Amniotic stem cell (primary cell): ENCODE measurements around the gene ASTN2.

ENCODE experiments used
- DNase-seq: peaks from one replicate; lab custom pipeline; 2025; lab: John Stamatoyannopoulos, UW

The ASTN2 gene

DNA sequence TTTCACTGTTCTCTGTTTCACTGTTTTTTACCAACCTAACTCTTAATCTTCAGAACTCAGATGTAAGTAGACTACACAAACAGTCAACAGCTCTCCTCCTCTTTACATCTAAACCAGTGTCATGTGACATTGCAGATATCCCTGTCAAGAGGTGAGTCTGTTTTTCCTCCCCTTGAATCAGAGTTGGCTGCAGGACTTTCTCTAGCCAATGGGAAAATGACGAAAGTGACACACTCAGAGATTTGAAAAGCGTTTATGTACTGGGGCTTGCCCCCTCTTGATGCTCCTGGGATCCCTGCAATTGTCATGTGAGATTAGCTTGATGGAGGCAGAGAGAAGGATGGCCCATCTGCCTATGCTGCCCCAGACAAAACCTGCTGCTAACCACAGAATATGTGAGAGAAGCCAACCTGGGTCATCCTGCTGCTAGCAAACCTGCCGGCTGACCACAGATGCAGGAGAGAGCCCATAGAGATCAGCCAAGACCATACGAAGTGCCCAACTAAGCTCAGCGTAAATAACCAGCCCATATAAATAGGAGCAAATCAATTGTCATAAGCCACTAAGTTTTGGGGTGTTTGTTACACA is 111.1 kb downstream of the ASTN2 start:
- no peak for DNase-seq

DNA sequence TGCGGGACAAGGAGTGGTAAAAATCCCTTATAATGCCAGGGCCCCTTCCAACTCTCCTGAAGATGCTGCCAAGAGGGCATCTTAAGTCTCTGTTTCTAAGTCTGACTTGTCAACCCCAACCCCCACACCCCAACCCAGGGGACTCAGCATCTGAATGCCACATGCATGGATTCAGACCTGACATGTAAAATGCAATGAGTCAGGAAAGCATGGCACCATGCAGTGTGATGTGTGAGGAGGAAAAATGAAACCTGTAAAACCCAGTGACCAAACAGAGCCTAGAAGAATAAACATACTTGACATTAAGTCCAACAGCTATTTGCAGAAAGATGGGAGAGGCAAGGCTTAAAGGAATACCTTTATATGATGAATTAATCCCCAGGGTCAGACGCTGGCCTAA is 112.4 kb downstream of the ASTN2 start:
- DNase-seq: no peak

DNA sequence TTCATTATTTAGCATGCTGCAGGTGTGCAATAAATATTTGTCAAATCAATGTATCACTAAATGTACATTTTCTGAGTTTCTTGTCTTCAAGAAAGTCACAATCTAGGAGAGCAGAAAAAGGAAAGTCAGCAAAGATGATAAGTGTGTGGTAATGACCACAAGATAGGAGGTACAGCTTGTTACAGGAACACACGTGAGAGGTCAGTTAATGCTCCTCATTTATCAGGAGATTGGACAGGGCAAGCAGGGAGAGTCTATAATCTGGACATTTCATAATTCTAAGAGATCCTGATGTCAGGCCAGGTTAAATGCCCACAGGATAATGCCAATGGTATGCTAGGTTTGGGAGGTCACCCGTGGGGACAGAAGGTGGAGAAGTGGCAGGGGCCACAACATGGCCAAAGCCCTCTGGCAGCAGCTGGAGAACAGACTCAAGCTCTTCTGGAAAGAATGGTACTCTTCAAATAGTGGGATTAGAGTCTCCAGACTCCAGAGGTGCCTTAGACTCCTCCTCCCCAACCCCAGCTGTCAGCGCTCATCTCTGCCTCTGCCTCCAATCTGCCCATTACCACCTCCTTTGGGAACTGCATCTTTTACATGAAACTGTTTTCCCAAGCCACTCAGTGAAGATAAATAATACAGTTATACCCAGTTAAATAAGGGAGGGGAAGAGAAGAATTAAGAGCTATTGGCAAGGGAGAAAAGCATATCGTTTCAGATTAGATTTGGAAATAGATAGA is 114.3 kb downstream of the ASTN2 start:
- DNase-seq: no peak

GRCh38 chr9:117296453-117296852 is 118.4 kb downstream of the ASTN2 start:
- DNase-seq: no peak

DNA sequence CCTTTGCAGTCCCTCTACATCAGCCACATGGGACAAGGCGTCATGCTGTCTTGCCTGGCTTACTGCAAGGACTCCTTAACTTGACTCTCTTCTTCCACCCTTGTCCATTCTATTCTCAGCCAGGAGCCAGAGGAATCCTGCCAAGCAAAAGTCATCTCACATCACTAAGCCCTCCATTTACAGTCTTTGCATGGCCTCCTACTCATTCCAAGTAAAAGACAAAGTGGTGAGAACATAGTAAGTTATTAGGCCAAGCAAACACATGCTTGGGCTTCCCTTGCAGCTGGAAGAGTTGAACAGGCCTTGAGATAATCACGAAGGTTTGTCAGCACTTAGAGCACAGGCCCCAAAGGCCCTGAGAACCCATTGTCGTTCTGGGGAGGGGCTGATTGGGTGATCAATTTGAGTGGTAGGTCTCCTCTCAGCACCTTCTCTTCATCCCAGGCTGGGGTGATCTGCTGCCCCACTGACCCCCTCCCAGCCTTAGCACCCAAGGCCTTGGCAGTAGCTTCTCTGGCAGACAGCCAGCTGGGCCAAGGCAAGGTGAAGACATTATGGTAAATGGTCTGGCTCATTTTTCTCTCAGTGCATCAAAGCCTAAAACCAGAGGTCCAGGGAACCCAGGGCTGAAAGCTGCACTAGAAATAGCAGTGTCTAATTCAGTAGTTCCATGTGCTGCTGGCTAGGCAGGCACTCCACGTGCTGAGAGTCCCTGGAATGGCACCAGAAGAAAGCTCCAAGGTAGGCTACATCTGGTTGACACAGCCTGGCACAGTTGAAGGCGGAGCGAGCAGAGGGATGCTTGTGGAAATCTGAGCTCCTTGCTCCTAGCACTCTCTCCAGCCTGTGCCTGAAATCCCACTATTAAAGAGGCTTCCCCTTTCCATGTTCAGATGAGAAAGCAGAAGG is 121.4 kb downstream of the ASTN2 start:
- DNase-seq: no peak

GRCh38 chr9:117290856-117291622 is 123.8 kb downstream of the ASTN2 start:
- no peak for DNase-seq

DNA sequence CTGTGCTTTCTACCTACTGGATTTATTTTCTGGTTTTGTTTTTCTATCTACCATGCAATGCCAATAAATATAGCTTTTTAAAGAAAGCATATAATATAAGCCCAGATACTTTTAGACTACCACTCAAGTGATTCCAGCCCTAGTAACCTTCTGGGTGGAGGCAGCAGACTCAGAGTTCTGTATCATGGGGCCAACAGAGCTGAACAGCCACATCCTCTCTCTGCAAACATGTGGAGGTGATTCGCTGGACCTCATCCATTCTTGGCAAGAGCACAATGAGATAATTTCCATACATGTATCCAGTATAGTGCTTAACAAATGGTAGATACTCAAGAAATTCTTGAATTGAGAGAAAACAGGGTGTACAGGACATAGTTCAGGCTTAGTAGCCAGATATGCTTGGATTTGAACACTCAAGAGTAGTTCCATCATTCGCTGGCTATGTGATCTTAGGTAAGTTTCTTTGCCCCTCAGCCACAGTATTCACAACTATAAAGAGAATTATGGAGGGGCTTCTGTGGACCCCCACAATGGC is 124.5 kb downstream of the ASTN2 start:
- no peak for DNase-seq

DNA sequence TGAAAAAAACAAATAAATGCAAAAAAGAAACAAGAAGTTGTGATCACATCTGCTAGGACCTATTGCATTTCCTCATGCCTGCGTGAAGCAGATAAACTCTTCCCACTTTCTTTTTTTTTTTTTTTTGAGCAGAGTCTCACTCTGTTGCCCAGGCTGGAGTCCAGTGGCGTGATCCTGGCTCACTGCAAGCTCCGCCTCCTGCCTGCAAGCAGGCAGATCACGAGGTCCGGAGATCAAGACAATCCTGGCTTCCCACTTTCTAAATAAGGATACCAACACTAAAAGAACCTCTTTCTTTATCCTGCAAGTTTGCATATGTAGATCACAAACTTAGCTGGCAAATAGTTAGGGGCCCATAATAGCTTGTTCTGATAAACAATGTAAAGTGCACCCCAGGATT is 128.6 kb downstream of the ASTN2 start:
- no peak for DNase-seq

GRCh38 chr9:117284414-117284813 is 130.4 kb downstream of the ASTN2 start:
- no peak for DNase-seq

- DNase-seq: no peak
Observed at GRCh38 chr9:117282541-117282940, 132.3 kb downstream of the ASTN2 start.

GRCh38 chr9:117278471-117279035 is 136.3 kb downstream of the ASTN2 start:
- DNase-seq: no peak

- no peak for DNase-seq
Observed at GRCh38 chr9:117278020-117278419, 136.8 kb downstream of the ASTN2 start.

GRCh38 chr9:117276444-117276843 is 138.4 kb downstream of the ASTN2 start:
- no peak for DNase-seq

GRCh38 chr9:117273612-117274011 is 141.2 kb downstream of the ASTN2 start:
- DNase-seq: no peak

DNA sequence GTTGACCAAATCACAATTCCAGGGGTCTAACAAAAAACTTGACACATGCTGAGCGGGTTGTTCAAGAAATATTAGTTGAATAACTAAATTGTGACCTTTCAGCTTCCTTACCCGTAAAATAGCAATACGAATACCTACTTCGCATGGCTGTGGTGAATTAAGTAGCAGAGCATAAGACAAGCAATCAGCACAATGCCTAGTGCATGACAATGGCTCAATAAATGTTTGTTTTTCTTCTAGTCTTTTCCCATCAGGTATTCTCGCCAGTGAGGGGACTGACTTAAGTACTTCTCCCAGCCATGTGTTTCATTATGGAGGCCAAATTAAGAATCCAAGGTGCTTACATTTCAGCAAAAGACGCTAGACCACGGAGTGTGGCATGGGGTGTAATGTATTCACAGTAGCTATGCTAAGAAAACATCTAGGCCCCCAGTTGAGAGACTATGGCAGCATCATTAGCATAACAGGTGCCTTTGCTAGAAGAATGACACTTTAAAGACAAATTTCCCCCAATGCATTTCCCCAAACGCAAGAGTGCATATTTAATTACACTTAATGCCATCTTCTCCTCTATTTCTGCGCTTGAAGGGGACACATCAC is 145.9 kb downstream of the ASTN2 start:
- no peak for DNase-seq

DNA sequence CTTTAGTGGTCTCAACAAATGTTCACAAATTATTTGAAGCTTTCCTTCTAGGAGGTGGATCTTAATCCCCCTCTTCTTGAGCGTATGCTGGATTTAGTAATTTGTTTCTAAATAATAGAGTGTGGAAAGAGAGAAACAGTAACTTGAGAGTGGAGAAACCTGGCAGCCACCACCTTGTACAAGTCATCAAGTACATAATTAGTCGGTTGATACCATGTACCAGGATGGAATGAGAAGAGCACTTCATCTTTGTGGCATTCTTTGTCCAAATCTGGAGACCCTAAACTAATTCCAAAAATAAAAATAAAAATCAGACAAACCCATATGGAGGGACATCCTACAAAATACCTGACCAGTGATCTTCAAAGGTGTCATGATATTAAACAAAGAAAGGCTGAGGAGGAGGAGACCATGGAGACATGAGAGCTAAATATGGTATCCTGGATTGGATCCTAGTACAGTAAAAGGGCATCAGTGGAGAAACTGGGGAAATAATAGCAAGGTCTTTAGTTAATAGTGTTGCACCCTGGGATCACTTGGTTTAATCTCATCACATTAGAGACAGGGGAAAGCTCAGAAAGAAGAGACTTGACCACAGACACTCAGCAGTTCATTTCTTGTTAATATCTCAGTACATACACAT is 147.9 kb downstream of the ASTN2 start:
- no peak for DNase-seq

GRCh38 chr9:117265253-117265652 is 149.6 kb downstream of the ASTN2 start:
- no peak for DNase-seq

- no peak for DNase-seq
Observed at GRCh38 chr9:117258184-117258866, 156.5 kb downstream of the ASTN2 start.

GRCh38 chr9:117253261-117253660 is 161.6 kb downstream of the ASTN2 start:
- DNase-seq: no peak

DNA sequence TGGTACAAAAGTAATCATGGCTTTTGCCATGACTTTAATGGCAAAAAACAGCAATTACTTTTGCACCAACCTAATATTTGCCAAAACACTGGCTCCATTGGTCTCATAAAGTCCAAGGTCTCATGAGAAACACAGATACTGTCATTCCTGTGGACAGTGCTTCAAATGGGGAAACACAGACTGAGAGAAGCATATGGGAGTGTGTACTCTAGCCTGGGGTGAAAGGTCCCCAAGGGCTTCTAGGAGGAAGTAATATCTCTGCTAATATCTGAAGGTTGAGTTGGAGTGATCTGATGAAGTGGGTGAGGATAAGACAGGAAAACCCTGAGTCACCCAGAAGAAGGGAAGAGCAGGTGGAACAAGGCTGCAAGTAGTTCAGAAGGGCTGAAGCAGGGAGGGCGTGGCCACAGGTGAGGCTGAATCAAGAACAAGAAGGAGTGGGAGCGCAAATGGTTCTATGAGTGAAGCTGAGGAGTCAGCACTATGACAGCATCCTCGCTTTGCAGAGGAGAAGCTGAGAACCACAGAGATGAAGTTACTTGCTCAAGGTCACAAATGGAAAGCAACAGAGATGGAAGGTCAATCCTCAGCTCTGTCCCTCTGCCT is 164.1 kb downstream of the ASTN2 start:
- no peak for DNase-seq
